Peyer's patch (tissue), 4 donors: Measurements from ENCODE around the gene AKAP13.

Experiments used
- POLR2A ChIP-seq, 2 donors: fragments of 450-650 bp; IDR thresholded peaks; one replicate each; pipeline ENCODE4 v1.5.1; 2017; ENCODE audit warnings: antibody characterized with exemption in 2 of 2, mild to moderate bottlenecking in 2 of 2, moderate library complexity in 2 of 2
- TF ChIP-seq, protein P1 (sequence below), 6 experiments: fragments of 450-650 bp in 4 of 6; fragments of 200-600 bp in 2 of 6; sonication (generic) in 1 of 6; IDR thresholded peaks; one replicate each; pipeline ENCODE4 v1.5.1; 2017 to 2019; ENCODE audit warnings: antibody characterized with exemption in 6 of 6, mild to moderate bottlenecking in 3 of 6, moderate library complexity in 1 of 6

DNA sequence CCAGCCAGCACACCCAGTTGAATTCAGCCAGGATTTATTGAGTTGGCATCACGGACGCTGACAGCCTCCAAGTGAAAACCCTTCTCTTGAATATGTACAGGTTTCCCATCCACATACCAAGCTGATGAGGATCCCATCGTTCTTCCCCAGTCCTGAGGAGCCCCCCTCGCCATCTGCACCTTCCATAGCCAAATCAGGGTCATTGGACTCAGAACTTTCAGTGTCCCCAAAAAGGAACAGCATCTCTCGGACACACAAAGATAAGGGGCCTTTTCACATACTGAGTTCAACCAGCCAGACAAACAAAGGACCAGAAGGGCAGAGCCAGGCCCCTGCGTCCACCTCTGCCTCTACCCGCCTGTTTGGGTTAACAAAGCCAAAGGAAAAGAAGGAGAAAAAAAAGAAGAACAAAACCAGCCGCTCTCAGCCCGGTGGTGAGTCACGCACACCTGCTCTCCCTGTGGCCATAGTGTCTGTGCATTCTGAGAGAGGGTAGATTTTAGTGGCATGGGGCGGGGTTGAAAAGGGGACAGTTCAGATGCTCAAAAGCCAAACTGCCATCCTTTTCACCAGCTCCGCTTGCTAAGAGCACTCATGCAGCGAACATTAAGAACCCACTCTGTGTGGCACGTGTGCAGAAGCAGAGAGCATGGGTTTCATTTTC, 363.1 kb downstream of the AKAP13 start:
- TF ChIP-seq, protein P1, sequence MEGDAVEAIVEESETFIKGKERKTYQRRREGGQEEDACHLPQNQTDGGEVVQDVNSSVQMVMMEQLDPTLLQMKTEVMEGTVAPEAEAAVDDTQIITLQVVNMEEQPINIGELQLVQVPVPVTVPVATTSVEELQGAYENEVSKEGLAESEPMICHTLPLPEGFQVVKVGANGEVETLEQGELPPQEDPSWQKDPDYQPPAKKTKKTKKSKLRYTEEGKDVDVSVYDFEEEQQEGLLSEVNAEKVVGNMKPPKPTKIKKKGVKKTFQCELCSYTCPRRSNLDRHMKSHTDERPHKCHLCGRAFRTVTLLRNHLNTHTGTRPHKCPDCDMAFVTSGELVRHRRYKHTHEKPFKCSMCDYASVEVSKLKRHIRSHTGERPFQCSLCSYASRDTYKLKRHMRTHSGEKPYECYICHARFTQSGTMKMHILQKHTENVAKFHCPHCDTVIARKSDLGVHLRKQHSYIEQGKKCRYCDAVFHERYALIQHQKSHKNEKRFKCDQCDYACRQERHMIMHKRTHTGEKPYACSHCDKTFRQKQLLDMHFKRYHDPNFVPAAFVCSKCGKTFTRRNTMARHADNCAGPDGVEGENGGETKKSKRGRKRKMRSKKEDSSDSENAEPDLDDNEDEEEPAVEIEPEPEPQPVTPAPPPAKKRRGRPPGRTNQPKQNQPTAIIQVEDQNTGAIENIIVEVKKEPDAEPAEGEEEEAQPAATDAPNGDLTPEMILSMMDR (IDR thresholded peaks at IDR 0.05): no peak
- TF ChIP-seq POLR2A (IDR thresholded peaks at IDR 0.05): no peak
